Transverse colon (tissue), 4 donors: ENCODE results near the gene TMEM107. TPM values are rescaled to one million over a fixed set of nuclear protein-coding genes. Genes with fewer than 3 reads are reported as not detected.

Source experiments
- DNase-seq: peaks from one replicate; pipeline ENCODE4 v3.0.0-alpha.2; 2019
- H3K27ac ChIP-seq, 4 donors: fragments of 200-600 bp; sonication (generic); 2 replicates each; pipeline ENCODE4 v1.5.1; 2016 to 2018; ENCODE audit warnings: inconsistent platforms in 4 of 4
- H3K27me3 ChIP-seq: fragments of 200-600 bp; sonication (generic); 2 replicates; pipeline ENCODE4 v1.5.1; 2017; ENCODE audit warnings: inconsistent platforms
- H3K36me3 ChIP-seq, 4 donors: fragments of 200-600 bp; sonication (generic); 2 replicates each; pipeline ENCODE4 v1.5.1; 2017 to 2019; ENCODE audit warnings: inconsistent platforms in 4 of 4
- H3K4me1 ChIP-seq, 4 donors: fragments of 200-600 bp; sonication (generic); 2 replicates each; pipeline ENCODE4 v1.5.1; 2017 to 2020; ENCODE audit warnings: inconsistent platforms in 4 of 4
- H3K4me3 ChIP-seq, 4 donors: fragments of 200-600 bp; sonication (generic); 1 replicate in 1 of 4; 2 replicates in 3 of 4; pipeline versions ENCODE4 v1.5.1 to v1.6.1; 2017 to 2019; ENCODE audit warnings: inconsistent platforms in 4 of 4
- H3K9me3 ChIP-seq, 2 donors: fragments of 200-600 bp; sonication (generic); 2 replicates each; pipeline ENCODE4 v1.5.1; 2017 to 2019; ENCODE audit warnings: inconsistent platforms in 2 of 2
- CTCF ChIP-seq, 5 experiments: fragments of 200-600 bp in 3 of 5; fragments of 450-650 bp in 2 of 5; sonication (generic) in 3 of 5; IDR thresholded peaks; 1 replicate in 2 of 5; 2 replicates in 3 of 5; pipeline ENCODE4 v1.5.1; 2016 to 2017; ENCODE audit warnings: antibody characterized with exemption in 5 of 5, inconsistent platforms in 3 of 5, mild to moderate bottlenecking in 2 of 5, moderate library complexity in 1 of 5
- EP300 ChIP-seq: sonication (generic); formaldehyde crosslinking; IDR thresholded peaks from one replicate; pipeline ENCODE4 v1.6.1; 2017; ENCODE audit warnings: antibody characterized with exemption, low read depth
- POLR2A ChIP-seq: fragments of 450-650 bp; IDR thresholded peaks from one replicate; pipeline ENCODE4 v1.6.1; 2016; ENCODE audit warnings: antibody characterized with exemption, mild to moderate bottlenecking, moderate library complexity
- POLR2AphosphoS5 ChIP-seq, 3 donors: sonication (generic); formaldehyde crosslinking; IDR thresholded peaks; one replicate each; pipeline ENCODE4 v1.6.1; 2016; ENCODE audit warnings: antibody characterized with exemption in 3 of 3
- WGBS, 2 donors: methylation state at CpG; one replicate each; pipeline ENCODE4 v1.1.5; 2018; ENCODE audit warnings: low coverage in 1 of 2; 5-methylcytosine and 5-hydroxymethylcytosine counted together
- in situ Hi-C, 4 donors: fragments of 200-750 bp; cut with MboI; loops; one replicate each; pipeline versions ENCODE4 v1.15.0 to v1.15.1; 2017; ENCODE audit warnings: low sequenced_read_pairs in 3 of 4, low pct_ligation_motif_present in 1 of 4, low pct_unique_long_range_greater_than_20kb in 1 of 4
- intact Hi-C: fragments of 100-400 bp; cut with DNase I; formaldehyde crosslinking; loops from one replicate; pipeline ENCODE4 v1.15.1; 2023; ENCODE audit warnings: low total_unique reads
- total RNA-seq, 4 donors: library from RNA; depleted of rRNA; stranded (reverse); fragments of >200 nt; gene quantifications; one replicate each; pipeline ENCODE4 v1.1.0, GENCODE V29; 2016

Gene TMEM107
- total RNA-seq, 4 donors from 2014 or later, result 1.5 to 74.6 (median 18.3) TPM

- WGBS, 2 donors, result 76 to 87% methylated on average over 3 of the region's 3 CpGs
- in situ Hi-C loops (no loop called here), intact Hi-C loops (no loop called here)
- H3K4me3 ChIP-seq, result no peak overlapping the region
- H3K9me3 ChIP-seq, result no peaks in the 10 kb centered on the region
- H3K4me1 ChIP-seq, result peaks cover 14 to 24% (median 18%) of the 10 kb centered on the region in 4 donors
- no peak for DNase-seq
- TF ChIP-seq CTCF (IDR thresholded peaks at IDR 0.05), result no peak
- TF ChIP-seq POLR2AphosphoS5 (IDR thresholded peaks at IDR 0.05), result no peak
- no peak for TF ChIP-seq POLR2A
- TF ChIP-seq EP300, result no peak
- no peaks in the 10 kb centered on the region for H3K36me3 ChIP-seq
- no peak overlapping the region for H3K27ac ChIP-seq
- no peaks in the 10 kb centered on the region for H3K27me3 ChIP-seq
Observed at GRCh38 chr17:8167526-8167925, 8.7 kb downstream of the TMEM107 start.

GRCh38 chr17:8166731-8167130, 9.4 kb downstream of the TMEM107 start:
- Histone ChIP-seq H3K4me3 (no peak overlapping the region), H3K27me3 (no peaks in the 10 kb centered on the region), H3K9me3 (no peaks in the 10 kb centered on the region), H3K27ac (no peak overlapping the region), H3K36me3 (no peaks in the 10 kb centered on the region), H3K4me1 (peaks cover 16 to 28% (median 21%) of the 10 kb centered on the region in 4 donors)
- WGBS, 2 donors, result 92% methylated on average over 6 of the region's 6 CpGs; no CpG with 5 or more reads in 1 of the 2 donors
- TF ChIP-seq CTCF (IDR thresholded peaks at IDR 0.05) (no peak), EP300 (no peak), POLR2AphosphoS5 (IDR thresholded peaks at IDR 0.05) (no peak), POLR2A (no peak)
- intact Hi-C loops (no loop called here), in situ Hi-C loops (no loop called here)
- no peak for DNase-seq

GRCh38 chr17:8164815-8165131, 11.4 kb downstream of the TMEM107 start:
- DNase-seq, result no peak
- intact Hi-C loops (no loop called here), in situ Hi-C loops (no loop called here)
- no peak for TF ChIP-seq POLR2AphosphoS5 (IDR thresholded peaks at IDR 0.05)
- no peak for TF ChIP-seq POLR2A
- TF ChIP-seq CTCF (IDR thresholded peaks at IDR 0.05), result no peak
- WGBS, 2 donors, result 80% methylated on average over 6 of the region's 6 CpGs; no CpG with 5 or more reads in 1 of the 2 donors
- Histone ChIP-seq H3K27ac (peak overlapping the region; percentile 93 to 100 (median 97)), H3K36me3 (peaks cover 0 to 3% (median 0%) of the 10 kb centered on the region in 4 donors), H3K4me1 (peaks cover 29 to 40% (median 34%) of the 10 kb centered on the region in 4 donors), H3K9me3 (no peaks in the 10 kb centered on the region), H3K4me3 (no peak overlapping the region), H3K27me3 (no peaks in the 10 kb centered on the region)

GRCh38 chr17:8163978-8164814, 12.0 kb downstream of the TMEM107 start:
- Histone ChIP-seq H3K9me3 (no peaks in the 10 kb centered on the region), H3K4me1 (peaks cover 29 to 44% (median 35%) of the 10 kb centered on the region in 4 donors), H3K27me3 (no peaks in the 10 kb centered on the region), H3K4me3 (peak overlapping the region in 1 of 4 donors; percentile 3), H3K36me3 (peaks cover 0 to 3% (median 0%) of the 10 kb centered on the region in 4 donors), H3K27ac (peak overlapping the region; percentile 93 to 100 (median 97))
- WGBS, 2 donors, result 33 to 35% methylated on average over 4 to 11 of the region's 13 CpGs
- intact Hi-C loops, result no loop called here
- in situ Hi-C loops, result no loop called here
- TF ChIP-seq CTCF (IDR thresholded peaks at IDR 0.05), result no peak
- peak; percentile 13 for TF ChIP-seq EP300
- TF ChIP-seq POLR2A, result no peak
- peak in 1 of 3 donors; percentile 50 for TF ChIP-seq POLR2AphosphoS5 (IDR thresholded peaks at IDR 0.05)
- peak; percentile 82 for DNase-seq
